OCI-LY7 (cell line): ENCODE data around the gene PPFIBP1.
"Not testable (repeated sequence)": the region's sequence is repeated elsewhere in the genome, so short reads cannot be mapped to it uniquely, and the experiment has no call there.

Experiments
- CTCF ChIP-seq: fragments of 200-600 bp; sonication (generic); conservative IDR thresholded peaks from 2 replicates; pipeline ENCODE4 v1.5.1; 2014; ENCODE audit warnings: mild to moderate bottlenecking, antibody characterized with exemption, low read length, moderate library complexity, mixed read lengths
- EZH2phosphoT487 ChIP-seq: fragments of 200-600 bp; sonication (generic); IDR thresholded peaks from 2 replicates; pipeline ENCODE4 v1.6.1; 2018; ENCODE audit warnings: low read depth, borderline replicate concordance, mild to moderate bottlenecking, mixed run types, antibody characterized with exemption, low read length, moderate library complexity, mixed read lengths

DNA sequence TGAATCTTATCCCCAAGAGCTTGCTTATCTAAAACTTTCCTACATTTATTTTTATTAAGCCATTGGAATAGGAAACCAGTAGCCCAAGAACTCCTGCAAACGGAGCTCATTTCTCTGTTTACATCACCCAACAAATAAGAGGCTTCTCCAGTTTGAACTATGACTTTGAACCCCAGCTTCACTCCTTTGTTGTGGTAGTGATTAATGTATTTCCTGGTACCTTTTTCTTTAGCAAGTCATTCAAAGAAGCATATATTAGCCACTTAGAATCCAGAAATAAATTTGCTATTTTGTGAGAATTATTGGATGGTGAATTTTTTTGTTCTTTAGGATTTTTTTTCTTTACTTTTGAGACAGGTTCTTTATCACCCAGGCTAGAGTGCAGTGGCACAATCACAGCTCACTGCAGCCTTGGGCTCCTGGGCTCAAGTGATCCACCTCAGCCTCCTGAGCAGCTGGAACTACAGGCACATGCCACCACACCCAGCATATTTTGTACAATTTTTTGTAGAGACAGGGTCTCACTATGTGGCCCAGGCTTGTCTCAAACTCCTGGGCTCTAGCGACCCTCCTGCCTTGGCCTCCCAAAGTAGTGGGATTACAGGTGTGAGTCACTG, 104.0 kb downstream of the PPFIBP1 start:
- TF ChIP-seq CTCF, EZH2phosphoT487: not testable (repeated sequence)
